ENCODE results near the gene UGT2A3.

The UGT2A3 gene

DNA sequence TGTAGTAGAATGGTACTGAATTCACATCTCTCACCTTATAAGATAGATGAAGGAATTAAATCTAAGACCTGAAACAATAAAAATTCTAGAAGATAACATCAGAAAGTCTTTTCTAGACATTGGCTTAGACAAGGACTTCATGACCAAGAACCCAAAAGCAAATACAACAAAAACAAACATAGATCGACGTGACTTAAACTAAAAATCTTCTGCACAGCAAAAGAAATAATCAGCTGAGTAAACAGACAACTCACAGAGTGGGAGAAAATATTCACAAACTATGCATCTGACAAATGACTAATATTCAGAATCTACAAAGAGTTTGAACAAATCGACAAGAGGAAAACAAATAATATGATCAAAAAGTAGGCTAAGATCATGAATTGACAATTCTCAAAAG, 38.8 kb downstream of the UGT2A3 start:
- DNase-seq (ENCODE audit: low read depth): no peak

DNA sequence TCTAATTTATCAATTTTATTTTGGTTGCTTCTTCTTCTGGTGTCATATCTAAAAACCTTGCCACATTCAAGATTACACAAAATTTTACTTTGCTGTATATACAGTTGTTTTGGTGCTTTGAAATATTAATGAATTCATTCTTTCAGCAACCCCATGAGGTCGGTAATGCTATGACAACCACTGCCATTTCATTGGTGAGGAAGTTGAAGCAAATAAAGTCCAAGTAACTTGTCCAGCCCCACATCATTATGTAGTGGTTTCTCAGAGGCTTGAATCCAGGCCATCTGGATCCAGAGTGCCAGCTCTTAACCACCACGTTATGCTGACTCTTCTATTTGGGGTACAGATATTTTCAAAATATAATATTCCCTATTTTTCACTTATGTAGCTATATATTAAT, 42.2 kb downstream of the UGT2A3 start:
- DNase-seq (ENCODE audit: low read depth): no peak

DNA sequence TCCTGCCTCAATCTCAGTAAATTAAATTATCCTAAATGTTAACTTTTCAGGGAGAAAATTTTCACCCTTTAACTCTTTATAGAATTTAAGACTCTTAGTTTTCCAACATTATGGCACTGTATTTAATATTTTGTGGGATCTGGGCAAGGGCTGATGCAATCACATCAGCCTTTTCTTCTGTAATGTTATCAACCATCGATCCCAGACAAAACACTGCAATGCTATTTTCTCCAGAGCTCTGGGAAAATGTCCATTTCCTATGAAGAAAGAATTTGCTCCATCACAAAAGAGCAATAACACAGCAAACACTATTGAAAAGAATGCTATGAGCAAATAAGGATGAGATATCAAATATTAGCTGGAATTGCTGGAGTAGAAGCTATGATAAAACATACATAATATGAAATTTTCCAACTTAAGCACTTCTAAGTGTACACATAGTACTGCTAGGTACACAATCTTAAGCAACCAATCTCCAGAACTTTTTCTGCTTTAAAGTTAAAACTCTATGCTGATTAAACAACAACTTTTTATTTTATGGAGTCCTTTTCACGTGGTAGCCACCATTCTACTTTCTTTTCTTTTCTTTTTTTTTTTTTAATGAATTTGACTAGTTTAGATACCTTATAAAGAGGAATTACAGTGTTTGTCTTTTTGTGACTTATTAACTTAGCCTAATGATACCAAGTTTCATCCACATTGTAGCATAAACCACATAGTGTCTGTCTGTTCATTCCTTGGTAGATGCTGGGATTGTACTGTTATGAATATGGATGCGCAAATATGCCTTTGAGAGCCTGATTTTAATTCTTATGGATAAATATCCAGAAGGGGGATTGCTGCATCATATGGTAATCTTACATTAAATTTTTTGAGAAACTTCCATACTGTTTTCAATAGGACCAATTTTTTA, 43.6 kb downstream of the UGT2A3 start:
- DNase-seq (ENCODE audit: low read depth): no peak

DNA sequence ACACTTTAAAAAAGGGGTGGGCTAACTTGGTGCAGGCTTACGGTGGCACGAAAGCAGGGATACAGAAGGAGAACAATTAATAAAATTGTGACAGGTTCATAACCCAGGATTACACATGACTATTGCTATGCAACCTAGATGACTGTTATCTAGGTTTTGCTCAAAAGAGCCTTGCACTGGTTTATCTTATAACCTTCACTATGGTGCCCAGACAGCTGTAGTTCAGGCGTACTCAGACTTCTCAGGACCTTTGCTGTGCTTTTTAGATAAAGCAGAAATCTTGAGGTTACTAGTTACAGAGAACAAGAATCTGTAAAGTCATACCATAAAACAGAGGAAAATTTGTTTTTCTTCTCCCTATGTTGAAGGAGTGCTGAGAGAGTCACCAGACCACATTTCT, 44.4 kb downstream of the UGT2A3 start:
- DNase-seq (ENCODE audit: low read depth): no peak

DNA sequence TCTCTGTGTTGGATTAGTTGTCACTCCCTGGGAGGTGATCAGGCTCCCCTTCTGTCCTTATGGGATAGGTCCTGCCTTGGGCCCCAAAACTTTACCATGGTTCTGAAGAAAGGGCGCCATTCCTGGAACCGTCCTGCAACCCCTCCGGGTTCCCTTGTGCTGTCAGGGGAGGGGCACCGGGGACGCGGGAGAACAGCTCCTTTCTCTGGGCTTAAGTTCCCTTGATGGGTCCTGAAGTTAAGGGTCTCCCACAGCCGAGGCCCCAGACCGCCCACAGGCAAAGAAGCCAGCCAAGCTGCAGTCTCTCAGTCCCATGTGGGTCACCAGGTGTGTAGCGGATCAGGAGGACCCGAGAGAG, 44.8 kb downstream of the UGT2A3 start:
- no peak for DNase-seq (ENCODE audit: low read depth)

DNA sequence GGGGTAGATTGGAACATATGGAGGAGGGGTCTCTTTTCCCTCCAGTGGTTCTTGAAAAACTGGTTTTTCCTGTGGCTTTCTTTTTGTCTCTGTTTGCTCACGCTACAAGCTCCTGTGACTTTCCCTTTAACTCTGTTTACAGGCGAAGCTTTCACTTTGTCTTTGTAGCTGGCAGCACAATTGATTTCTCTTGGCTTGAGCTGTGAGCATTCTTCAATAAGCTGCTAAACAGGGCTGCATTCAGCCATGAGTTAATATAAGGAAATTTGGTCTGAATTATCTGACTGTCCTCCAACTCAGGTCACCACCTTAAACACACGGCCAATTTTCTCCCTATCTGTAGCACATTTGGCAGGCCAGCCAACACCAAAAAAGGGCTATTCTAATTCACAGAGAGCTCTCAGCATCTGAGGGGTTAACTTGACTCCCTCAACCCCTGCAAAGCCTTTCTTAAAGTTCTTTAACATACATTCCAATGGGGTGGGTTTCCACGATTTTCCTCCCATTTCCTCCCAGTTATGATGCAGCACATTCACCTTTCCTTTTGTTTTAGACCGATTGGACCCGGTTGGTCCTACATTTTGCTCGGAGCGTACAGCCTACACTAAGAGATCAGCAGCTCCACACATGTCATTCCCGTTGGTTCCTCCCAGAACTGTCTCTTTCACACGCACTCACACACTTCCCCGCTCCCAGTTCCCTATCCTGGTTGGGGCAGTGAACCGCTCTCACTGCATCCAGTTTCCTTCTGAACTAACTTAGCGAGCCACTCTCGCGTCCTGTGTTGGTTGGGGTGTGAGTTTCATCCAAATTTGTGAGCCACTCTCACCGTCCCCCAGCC, 45.4 kb downstream of the UGT2A3 start:
- DNase-seq (ENCODE audit: low read depth): no peak

DNA sequence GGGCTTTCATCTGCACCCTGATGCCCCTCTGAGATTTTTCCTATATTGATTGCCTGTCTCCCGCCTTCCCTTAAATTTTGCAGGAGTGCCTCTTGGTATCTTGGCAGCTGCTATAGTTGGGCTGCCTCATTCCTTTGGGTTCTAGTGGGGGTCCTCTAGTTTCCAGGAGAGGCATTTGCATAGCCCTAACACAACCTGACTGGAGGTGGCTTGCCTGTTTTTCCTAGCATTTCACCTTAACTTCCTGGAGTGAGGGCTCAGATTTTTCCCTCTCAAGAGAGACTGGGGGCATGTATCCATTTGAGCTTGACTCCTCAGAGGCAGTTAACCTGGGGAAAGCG, 46.0 kb downstream of the UGT2A3 start:
- DNase-seq (ENCODE audit: low read depth): no peak

DNA sequence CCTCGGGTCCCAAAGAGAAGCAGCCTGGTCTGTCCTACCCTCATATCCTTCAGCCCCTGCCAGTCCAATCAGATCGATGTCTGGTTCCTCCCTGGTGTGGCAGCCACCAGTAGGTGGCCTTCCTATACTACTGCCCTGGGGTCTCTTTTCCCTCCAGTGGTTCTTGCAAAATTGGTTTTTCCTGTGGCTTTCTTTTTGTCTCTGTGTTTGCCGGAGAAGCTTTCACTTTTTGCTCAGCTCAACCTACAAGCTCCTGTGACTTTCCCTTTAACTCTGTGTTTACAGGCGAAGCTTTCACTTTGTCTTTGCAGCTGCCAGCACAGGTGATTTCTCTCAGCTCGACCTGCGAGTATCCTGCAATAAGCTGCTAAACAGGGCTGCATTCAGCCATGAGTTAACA, 46.8 kb downstream of the UGT2A3 start:
- DNase-seq (ENCODE audit: low read depth): no peak

DNA sequence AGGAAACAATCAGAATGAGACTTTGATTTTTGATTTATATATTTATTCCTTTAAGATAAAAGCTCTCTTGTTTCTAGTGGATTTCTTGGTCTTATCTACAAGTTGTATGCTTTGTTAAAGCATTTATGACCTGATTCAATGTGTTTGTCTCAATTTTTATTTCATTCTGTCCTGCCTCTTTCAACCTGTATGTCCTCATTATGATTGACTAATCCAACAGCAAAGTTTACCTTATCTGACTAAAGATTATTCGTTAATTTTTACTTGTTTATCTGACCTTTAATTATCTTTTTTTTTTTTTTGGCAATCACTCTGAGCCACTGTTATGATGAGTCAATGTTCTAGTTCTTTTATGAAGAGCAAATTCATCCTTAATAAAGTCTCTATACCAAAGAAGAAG, 54.9 kb downstream of the UGT2A3 start:
- no peak for DNase-seq (ENCODE audit: low read depth)

DNA sequence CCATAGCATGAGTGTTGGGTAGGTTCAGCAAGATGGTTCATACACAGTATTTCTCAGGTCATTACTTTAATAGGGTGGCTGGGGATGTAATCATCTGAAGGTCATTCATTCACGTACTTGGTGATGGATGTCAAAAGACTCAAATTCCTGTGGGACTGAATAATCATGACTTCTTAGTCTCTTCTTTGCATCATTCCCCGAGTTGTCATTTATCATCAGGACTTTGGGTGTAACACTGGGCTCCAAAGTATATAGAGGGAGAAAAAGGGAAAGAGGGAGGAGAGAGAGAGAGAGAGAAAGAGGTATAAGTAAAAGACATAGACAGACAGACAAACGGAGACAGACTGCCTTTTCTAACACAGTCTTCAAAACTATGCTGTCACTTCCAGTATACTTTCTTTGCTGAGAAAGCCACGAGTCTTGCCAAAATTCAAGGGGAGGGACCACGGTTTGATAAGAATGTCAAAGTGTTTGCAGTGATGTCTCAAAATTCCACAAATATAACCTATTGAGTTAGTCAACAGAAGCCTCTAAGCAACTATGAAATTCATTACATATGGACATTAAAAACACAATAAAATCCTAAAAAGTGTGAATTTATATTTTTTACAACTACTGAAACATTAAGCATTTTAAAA, 55.9 kb downstream of the UGT2A3 start:
- DNase-seq (ENCODE audit: low read depth): no peak

DNA sequence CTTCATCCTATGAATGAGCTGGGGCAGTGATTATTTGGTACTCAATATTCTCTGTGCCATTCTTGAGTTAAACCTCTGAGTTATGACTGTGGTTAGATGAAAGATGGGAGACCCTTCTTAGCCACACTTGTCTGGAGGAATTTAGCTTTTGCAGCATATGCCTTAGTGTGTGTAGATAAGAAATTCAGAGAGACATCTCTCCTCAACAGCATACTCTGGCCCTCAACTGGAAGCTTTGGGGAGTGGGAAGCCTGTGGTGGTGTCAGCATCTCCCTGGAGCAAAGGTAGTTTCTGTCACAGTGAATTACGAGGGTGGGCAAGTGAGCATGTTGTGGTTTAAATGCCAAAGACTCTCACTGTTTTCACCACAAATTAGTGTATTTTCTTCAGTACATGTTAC, 58.7 kb downstream of the UGT2A3 start:
- DNase-seq (ENCODE audit: low read depth): no peak

DNA sequence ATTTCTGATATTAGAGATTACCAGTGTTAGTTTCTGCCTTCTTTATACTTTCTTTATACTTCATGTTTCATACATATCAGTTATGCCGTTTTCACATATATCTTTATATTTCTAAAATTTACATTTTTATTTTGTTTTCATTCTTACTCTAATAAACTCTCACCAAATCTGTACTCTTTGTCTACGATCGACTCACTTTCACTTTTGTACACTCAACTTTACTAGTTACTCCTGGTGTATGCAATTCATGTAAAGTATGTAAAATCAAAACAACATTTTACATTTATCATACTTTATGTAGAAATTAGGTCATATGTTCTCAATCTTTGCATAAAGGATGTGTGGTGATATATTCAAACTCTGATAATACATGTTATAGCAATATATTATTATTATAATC, 59.9 kb downstream of the UGT2A3 start:
- DNase-seq (ENCODE audit: low read depth): no peak

DNA sequence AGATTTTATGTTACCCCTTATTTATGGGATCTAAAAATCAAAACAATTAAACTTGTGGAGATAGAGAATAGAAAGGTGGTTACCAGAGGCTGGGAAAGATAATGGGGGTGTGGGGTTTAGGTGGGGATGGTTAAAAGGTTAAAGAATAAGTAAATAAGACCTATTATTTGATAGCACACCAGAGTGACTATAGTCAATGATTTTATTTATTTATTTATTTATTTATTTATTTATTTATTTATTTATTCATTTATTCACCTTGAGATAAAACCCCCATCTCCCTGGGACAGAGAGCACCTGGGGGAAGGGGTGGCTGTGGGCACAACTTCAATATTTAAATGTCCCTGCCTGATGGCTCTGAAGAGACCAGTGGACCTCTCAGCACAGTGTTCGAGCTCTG, 66.1 kb downstream of the UGT2A3 start:
- DNase-seq (ENCODE audit: low read depth): no peak

DNA sequence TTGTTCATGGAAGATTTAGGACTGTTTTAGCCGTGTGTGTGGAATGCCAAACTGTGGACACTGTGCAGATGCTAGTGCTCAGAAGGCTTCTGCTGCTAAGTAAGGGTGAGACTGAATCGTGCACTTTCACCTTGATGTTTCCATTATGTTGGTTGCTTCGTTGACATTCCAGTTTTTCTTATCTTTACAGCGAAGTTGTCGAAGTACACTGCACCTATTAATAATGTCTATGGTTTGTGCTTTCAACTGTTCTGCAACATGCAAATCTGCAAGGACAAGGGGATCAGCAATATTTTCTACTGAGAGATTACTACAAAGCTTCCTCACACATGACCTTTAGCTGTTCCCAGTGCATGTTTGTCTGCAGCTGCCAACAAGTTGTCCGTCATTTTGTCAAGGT, 67.7 kb downstream of the UGT2A3 start:
- no peak for DNase-seq (ENCODE audit: low read depth)

Measured in HS-5 (cell line).